ENCODE measurements around the gene CPT1B. TPM values are rescaled to one million over a fixed set of nuclear protein-coding genes. Genes with fewer than 3 reads are reported as not detected.
"Not testable (repeated sequence)": the region's sequence is repeated elsewhere in the genome, so short reads cannot be mapped to it uniquely, and the experiment has no call there.

CPT1B gene
- total RNA-seq, 1 experiment from 2014 or later = 7.9 TPM

DNA sequence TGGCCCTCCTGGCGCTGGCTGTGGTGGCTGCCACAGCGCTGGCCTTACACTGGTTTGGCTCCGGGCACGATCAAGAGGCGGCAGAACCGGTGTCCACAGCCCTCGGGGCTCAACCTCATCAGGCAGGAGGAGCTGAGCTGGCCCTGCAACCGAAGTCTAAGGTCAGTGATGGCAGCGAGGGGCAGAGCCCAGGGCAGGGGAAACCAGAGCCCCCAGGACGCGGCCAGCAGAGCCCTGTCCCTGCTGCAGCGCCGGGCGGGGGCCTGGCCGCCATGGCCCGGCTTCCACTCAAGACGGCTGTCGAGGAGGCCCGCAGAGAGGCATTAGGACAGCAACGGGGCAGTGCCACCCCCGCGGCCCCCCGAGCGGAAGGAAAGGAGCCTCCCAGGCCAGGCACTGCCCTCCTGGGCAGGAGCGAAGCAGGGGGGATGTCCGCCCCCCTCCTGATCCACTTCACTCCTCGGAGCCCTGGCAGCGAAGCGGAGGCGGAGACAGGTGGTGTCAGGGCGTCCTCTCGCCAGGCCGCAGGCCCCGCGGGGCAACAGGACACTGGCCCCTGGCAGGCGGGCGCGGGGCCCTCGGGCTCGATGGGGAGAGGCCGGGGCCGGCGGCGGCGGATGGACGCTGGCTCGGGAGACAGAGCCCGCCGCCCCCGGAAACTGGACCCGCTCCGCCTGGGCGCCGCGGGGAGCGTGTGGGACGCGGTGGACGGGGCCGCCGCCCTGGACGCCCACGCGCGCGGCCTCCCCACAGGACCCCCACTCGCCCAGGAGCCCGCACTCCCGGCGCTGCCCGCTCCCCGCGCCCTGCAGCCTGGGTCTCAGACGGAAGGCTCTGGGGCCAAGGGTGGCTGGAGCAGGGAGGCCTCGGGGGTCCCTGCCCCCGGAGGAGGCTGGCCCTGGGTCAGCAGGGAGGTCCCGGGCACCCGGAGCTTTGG, 31.6 kb downstream of the CPT1B start:
- DNase-seq (ENCODE audit: low read depth) = no peak

DNA sequence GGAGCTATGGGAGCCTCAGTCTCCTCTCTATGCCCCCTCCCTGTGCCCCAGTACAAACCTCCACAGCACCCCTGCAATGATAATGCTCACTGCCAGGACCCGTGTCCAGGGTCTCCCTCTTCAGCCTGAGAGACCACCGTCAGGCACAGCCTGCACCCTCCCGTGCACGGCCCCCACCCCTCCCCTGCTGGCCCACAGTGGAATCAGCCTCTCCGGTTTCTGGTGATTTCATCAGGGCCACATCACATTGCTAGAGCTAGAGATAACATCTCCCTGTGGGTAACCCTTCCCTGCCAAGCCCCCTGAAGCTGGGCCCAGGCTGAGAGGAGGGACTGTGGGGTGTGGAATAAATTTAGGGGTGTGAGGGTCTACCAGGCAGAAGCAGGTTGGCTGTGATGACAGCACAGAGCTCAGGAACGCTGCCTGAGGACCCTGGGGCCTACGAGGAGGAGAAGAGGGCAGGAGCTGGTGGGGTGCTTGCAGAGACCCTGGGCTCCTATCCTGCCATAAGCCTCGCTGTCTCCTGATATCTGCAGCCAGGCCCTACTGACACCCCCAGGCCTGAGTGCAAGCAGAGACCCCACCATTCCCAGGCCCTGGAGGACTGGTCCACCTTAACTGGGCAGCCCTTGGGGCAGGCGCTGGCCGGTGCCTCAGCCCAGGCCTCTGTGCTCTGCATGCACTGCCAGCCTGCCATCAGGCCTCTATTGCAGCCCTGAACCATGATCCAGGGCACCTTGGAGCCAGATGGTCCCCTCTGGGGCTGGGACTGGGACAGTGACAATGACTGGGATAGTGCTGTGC, 32.5 kb downstream of the CPT1B start, which contains the start of gene KLHDC7B:
Gene KLHDC7B, plus strand, starts transcription at position 378 of the 804 bp plus-strand sequence. Its CDS starts 345 bp downstream, at position 723.
- no peak for DNase-seq (ENCODE audit: low read depth)

DNA sequence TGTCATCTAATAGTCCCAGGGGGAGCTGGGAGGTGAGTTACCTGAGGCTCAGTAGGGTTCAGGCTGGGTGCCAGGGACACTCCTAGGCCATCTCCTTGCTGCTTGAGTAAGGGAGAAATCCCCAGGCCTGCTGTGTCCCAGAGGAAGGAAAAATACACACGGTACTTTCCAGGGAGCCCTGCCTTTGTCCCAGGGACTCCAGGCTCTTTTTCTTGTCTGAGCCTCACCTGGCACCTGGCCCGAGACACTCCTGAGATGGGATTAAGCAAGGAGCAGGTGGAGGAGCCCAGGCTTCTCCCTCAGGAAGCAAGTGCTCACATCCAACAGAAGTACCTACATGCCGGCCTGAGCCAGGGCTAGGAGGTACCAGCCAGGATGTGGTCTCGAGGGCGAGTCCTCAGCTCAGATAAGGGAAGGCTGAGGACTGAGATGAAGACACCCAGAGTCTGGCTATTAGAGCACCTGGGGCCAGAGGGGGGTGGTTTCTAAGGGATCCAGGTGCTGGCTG, 33.4 kb downstream of the CPT1B start:
- DNase-seq (ENCODE audit: low read depth) = peak; percentile 25

DNA sequence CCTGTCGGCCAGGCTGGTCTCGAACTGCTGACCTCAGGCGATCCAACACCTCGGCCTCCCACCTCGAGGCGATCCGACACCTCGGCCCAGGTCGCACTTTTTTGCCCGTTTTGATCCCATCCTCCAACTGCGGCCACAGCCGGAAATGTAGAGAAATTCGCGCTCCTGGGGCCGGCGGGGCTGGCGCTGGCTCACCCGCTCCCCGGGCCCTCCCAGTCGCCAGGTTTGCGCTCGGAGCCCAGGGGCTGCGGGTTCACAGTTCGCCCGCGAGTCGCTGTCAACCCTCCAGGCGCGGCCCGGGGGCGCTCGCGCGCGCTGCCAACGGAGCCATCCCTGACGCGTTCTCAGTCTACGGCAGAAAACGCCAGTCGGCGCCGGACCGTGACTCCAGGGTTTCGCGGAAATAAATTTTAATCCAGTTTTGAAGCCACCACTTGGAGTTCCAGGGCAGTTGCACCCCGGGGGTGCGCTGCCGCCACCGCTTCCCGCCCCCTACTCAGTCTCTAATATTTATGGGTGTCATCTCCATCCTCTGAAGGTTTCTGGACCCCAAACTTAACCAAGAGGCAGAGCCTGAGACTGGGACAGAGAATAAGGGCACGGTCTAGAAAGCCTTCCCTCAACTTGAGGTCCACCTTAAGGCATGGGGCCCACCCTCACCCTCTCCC, 34.0 kb downstream of the CPT1B start:
- peak; percentile 76 for DNase-seq (ENCODE audit: low read depth)

DNA sequence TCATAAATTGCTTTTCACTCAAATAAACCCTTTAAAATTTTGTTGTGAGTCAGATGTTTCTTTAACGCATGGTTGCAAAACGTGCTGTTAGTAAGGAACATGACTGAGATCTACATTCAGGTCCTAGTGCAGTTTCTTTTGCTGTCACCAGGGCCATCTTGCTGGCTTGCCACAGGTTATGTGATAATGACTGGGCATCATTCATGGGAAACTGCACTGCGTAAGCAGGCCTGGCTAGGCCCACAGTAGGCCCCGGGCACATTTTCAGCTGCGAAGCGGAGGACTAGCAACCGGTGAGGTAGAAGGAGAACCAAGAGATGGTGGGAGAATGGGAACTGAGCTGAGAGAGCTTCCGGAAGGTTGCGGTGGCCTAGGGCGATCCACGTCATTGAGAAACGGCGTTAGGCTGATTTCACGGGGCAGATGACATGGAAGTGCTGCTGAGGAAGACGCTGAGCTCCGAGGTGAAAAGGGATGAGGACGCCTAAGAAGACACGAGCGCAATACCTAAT, 35.8 kb downstream of the CPT1B start:
- DNase-seq (ENCODE audit: low read depth) = no peak

DNA sequence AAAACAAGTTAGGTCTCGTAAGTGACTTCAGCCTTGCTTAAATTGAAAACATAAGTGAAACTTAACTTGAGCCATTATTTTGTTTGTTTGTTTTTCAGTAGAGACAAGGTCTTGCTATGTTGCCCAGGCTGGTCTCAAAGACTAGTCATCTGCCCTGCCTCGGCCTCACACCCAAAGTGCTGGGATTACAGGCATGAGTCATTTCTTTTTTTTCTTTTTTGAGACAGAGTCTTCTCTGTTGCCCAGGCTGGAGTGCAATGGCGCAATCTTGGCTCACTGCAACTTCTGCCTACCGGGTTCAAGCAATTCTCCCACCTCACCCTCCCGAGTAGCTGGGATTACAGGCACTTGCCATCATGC, 36.6 kb downstream of the CPT1B start:
- DNase-seq (ENCODE audit: low read depth) = peak; percentile 78

DNA sequence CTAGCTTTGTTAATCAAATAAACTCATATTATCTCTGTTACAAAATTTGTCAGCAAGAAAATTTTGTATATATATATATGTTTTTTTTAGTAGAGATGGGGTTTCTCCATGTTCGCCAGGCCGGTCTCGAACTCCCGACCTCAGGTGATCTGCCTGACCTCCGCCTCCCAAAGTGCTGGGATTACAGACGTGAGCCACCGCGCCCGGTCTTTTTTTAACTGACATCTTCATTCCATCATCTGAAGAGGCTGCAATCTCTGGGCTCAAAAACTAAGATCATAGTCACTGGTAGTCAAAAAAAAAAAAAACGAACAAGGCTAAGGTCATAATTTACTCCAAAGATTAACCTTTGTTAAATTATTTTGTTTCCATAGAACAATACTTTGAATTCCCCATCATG, 37.8 kb downstream of the CPT1B start:
- no peak for DNase-seq (ENCODE audit: low read depth)

DNA sequence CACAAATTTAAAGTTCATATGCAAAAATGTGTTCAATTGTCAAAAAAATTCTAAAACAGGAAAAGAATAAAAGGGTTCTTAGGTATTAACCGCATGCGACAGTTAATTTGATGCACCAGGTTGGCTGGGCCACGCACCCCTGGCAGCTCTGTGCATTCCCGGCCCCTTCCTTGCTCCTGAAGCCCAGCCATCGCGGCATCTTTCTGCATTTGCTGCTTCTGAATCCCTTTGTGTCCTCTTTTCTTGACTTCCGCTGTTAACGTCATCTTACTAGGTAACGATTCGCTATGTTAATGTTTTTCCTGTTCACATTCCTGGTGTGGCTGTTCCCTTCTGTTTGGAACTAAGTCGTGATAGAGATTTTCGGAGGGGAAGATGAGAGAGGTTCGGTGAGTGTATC, 40.5 kb downstream of the CPT1B start:
- DNase-seq (ENCODE audit: low read depth) = no peak

DNA sequence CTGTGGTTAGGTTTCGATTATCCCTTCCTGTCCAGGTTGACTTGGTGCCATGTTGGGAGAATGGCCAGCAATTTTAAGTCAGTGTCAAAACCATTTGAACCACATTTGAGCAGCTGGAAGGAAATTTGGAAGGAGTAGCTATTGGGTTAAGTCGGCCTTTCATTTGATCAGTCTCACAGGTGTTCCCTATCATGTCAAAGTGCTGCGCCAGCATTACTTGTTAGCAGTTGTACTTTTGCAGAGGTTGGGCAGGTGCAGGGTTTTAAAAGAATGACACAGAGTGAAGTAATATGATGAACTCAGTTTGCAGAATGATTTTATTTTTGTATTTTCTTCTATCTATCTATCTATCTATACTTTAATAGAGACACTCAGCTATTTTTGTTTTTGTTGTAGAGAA, 42.0 kb downstream of the CPT1B start:
- no peak for DNase-seq (ENCODE audit: low read depth)

DNA sequence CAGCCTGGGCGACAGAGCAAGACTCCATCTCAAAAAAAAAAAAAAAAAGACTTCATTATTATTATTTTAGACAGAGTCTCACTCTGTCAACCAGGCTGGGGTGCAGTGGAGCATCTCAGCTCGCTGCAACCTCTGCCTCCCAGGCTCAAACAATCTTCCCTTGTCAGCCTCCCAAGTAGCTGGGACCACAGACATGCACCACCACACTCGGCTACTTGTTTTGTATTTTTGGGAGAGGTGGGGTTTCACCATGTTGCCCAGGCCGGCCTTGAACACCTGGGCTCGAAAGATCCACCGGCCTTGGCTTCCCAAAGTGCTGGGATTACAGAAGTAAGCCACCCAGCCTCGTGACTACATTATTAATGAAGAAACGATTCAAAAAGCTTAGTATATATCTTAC, 43.1 kb downstream of the CPT1B start:
- DNase-seq (ENCODE audit: low read depth) = no peak

DNA sequence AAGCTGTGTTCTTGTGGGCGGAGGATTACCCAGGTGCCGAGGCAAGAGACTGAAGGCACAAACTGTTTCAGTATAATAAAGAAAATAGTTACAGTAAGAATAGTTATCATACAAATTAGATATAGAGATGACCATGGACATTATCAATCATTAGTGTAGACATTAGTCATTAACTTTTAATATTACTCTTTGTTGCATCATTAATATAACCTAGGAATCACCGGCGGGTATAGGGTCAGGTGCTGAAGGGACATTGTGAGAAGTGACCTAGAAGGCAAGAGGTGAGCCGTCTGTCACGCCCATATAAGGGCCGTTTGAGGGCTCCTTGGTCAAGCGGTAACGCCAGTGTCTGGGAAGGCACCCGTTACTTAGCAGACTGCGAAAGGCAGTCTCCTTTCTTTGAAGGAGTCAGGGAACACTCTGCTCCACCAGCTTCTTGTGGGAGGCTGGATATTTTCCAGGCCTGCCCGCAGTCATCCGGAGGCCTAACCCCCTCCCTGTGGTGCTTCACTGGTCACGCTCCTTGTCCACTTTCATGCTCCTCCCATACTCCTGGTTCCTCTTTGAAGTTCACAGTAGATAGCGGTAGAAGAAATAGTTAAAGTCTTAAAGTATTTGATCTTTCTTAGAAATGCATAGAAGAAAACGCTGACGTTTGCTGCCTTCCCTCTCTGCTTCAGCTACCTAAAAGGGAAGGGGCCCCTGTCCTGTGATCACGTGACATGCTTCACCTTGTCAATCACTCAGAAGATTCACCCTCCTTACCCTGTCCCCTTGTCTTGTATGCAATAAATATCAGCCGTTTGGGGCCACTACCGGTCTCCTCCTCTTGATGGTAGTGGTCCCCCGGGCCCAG, 44.1 kb downstream of the CPT1B start:
- DNase-seq (ENCODE audit: low read depth) = not testable (repeated sequence)

DNA sequence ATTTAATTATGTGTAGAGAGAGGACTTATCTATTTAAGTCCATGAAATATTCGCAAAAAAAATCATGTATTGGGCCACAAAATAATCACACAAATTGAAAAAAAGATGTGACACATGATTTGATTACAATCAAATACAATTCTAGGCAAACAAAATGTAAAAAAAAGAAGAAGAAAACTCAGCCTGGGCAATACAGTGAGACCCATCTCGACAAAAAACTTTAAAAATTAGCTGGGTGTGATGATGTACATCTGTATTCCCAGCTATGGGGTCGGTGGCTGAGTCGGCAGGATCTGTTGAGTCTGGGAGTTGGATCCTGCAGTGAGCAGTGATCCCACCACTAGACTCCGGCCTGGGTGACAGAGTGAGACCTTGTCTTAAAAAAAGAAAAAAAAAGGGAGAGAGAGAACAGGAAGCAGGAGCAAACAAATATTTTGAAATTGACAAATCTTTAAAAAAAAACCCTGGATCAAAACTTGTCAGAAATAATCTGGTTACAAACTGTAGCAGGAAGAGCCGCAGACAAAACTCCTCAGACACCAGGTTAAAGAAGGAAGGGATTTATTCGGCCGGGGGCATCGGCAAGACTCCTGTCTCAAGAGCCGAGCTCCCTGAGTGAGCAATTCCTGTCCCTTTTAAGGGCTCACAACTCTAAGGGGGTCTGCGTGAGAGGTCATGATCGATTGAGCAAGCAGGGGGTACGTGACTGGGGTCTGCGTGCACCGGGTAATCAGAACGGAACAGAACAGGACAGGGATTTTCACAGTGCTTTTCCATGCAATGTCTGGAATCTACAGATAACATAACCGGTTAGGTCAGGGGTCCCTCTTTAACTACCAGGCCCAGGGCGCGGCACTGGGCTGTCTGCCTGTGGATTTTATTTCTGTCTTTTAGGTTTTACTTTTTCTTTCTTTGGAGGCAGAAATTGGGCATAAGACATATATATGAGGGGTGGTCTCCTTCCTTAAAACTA, 45.1 kb downstream of the CPT1B start:
- no peak for DNase-seq (ENCODE audit: low read depth)

DNA sequence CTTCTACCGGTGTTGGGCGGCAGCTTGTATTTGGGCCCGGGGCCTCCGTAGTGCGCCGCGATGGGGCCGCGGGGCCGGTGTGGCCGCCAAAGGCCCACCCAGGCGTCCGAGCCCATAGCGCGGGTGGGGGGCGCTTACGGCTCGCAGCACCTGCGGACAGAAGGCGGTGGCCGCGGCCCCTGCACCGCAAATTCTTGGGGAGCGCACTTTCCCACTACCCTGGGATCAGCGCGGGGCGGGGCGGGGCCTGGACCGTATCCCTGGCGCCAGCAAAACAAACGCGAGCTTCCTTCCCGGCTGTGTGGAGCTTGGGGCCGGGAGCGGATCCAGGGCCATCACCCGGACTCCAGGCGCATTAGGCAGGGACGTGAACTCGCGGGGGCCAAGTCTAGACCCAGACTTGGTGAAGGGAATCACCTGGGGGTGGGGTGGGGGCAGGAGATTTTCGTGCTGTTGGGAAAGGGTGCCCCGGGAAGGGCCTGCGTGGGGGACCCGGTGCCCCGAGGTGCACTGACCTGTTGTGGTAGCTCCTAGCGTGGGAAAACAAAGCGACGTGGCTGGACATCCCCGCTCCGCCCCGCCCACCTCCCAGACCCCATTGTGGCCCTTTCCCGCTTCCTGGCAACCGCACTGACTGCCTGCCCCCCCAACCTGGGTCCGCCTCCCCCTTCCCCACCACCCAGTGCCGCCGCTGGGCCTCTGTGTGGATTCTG, 46.1 kb downstream of the CPT1B start:
- DNase-seq (ENCODE audit: low read depth) = peak; percentile 74

DNA sequence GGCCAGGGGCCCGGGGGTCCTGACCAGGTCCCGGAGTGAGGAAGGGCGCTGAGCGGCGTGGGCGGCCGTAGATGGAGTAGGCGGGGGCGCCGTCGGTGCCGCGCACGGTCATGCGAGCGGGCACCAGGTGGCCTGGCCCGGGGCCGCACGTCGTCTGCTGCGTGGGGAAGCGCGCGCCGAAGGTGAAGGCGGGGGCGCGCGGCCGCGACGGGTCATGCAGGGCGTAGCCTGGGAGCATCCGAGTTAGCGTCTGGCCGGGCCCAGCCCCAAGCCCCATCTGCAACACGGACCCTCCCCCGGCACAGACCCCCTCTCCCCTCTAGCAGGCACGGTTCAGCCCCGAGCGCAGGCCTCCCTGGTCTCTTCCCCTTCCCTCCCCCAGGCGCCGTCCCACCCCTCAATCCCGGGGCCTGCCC, 46.7 kb downstream of the CPT1B start:
- DNase-seq (ENCODE audit: low read depth) = no peak

DNA sequence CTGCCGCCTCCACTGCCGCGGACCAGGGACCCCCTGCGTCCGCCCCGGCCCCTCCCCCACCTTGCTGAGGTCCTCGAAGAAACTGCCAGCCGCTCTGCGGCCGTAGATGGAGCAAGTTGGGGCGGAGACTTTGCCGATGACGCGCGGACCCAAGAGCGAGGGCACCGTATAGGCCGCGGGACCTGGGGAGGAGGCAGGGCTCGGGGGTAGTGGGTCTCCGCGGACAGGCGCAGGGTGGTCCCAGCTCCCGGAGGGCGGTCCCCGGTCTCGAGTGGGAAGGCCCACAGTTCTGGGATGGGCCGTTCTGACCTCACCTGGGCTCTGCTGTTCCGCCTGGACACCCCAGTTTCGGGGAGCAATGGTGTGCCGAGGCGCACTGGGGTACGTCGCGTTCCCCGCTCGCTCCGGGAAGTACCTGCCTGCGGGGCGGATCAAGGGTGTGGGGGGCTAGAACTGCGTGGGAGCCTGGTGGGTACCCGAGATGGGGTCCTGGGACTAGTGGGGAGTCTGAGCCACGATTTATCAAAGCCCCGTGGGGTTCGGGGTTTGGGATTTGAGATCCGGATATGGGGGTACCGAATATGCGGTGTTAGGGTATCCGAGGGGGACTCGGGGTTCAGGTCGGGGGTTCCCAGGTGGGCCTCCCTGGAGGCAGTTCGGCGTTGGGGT, 47.2 kb downstream of the CPT1B start:
- peak; percentile 81 for DNase-seq (ENCODE audit: low read depth)

DNA sequence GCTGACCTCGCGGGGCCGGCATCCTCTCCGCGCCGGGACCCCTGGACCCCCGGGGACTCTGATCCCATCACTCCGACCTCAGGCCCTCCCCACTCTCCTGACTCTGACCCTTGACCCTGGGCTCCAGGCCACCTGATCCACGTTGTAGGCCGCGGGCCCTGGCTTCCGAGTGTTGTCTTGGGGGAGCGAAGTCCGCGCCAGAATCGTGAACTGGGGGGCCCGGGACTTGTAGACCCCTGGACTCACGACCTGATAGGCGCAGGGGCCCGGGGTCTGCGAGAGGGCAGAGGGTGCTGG, 47.7 kb downstream of the CPT1B start:
- DNase-seq (ENCODE audit: low read depth) = no peak

DNA sequence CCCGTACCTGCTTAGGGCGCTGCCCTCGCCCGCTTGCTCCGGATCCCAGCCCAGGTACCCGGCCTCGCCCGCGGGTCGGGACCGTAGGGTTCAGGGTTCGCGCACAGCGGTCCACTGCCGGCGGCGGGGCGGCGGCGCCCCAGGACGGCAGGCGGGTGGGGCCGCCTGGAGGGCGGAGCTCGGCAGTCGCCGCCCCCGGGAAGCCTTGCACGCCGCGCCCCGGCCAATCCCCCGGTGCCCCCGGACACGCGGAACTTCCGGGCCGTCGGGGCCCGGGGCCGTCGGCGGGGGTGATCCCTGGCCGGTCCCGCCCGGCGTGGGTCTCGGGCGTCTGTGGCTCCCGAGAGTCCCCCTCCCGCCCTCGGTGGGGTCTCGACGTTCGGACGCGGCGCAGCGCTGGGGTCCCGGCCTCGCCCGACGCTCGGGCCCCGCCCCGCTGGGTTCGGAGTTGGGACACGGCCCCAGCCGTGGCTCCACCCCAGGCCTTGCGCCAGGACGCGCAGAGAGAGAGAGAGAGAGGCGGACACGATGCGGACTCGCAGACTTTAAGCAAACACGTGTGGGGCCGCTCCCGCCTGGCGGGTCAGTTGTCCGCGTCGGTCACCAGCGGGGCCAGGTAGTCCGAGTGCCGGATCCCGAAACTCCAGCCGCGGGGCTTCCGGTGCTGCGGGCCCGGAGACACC, 48.2 kb downstream of the CPT1B start, which contains the start of gene TYMP:
Gene TYMP, minus strand, starts transcription at position 116 of the 683 bp plus-strand sequence. CDS start 303 bp downstream, outside the sequence.
- DNase-seq (ENCODE audit: low read depth) = peak; percentile 58

DNA sequence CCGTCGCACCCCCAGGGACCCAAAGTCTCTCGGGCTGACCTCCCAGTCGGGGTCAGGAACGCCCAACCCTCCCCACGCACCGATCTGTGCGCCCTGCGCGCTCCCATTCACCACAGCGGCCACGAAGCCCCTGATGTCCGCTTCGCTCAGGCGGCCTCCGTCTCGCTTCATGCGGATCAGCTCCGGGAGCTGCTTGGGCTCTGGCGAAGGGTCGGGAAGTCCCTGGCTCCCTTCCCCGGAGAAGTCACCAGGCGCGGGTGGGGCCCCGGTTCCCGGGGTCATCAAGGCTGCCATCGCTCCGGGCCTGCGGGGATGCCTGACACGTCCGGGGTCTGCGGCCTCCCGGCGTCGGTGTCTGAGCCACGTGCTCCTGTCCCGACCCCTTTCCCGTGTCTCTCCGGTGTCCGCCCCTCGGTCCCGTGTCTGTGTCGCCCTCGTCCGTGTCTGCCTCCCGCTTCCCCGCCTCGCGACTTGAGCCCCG, 48.8 kb downstream of the CPT1B start:
- DNase-seq (ENCODE audit: low read depth) = no peak

All from Daoy (cell line).